CD4-positive, alpha-beta memory T cell (primary cell): ENCODE results near the gene KRT9. TPM values are rescaled to one million over a fixed set of nuclear protein-coding genes. Genes with fewer than 3 reads are reported as not detected.
"Not testable (repeated sequence)": the region's sequence is repeated elsewhere in the genome, so short reads cannot be mapped to it uniquely, and the experiment has no call there.

ENCODE experiments used
- CTCF ChIA-PET: fragments of 350-600 bp; sonication (Branson Sonifier 250); formaldehyde crosslinking; loops from one replicate; lab custom pipeline; 2021; ENCODE audit warnings: inconsistent platforms; ENCODE audit not compliant: partially characterized antibody; lab: Charles Lee
- POLR2A ChIA-PET: fragments of 350-600 bp; sonication (Branson Sonifier 250); formaldehyde crosslinking; loops from one replicate; lab custom pipeline; 2021; ENCODE audit not compliant: partially characterized antibody; lab: Charles Lee
- DNase-seq, 5 donors: peaks; one replicate each; pipeline versions ENCODE4 v3.0.0 to v3.0.0-alpha.2; 2020 to 2022; ENCODE audit warnings: mixed read lengths in 1 of 5
- H3K27ac ChIP-seq: one replicate; pipeline ENCODE4 v1.7.0; 2013; ENCODE audit warnings: low read depth, low read length
- H3K27me3 ChIP-seq: 2 replicates; pipeline ENCODE4 v1.7.0; 2013; ENCODE audit warnings: mild to moderate bottlenecking, low read length, moderate library complexity; ENCODE audit not compliant: insufficient read depth
- H3K36me3 ChIP-seq: 2 replicates; pipeline ENCODE4 v1.7.0; 2013; ENCODE audit warnings: mild to moderate bottlenecking, low read length, moderate library complexity; ENCODE audit not compliant: insufficient read depth
- H3K4me1 ChIP-seq: 2 replicates; pipeline ENCODE4 v1.7.0; 2013; ENCODE audit warnings: mild to moderate bottlenecking, low read length, moderate library complexity; ENCODE audit not compliant: insufficient read depth
- H3K4me3 ChIP-seq, 2 donors: one replicate each; pipeline ENCODE4 v1.7.0; 2013; ENCODE audit warnings: low read length in 2 of 2, mild to moderate bottlenecking in 1 of 2
- H3K9me3 ChIP-seq, 2 donors: one replicate each; pipeline ENCODE4 v1.7.0; 2013; ENCODE audit warnings: low read length in 2 of 2, control low read depth in 1 of 2; ENCODE audit not compliant: control insufficient read depth in 1 of 2
- H3K27ac Mint-ChIP-seq, 7 donors: one replicate each; pipeline ENCODE4 v1.8.0; 2020 to 2021; ENCODE audit warnings: mixed read lengths in 7 of 7, mild to moderate bottlenecking in 6 of 7, inconsistent platforms in 3 of 7, moderate library complexity in 3 of 7
- H3K27me3 Mint-ChIP-seq, 2 donors: one replicate each; pipeline ENCODE4 v1.8.0; 2020 to 2021; ENCODE audit warnings: mixed read lengths in 2 of 2
- H3K36me3 Mint-ChIP-seq, 2 donors: one replicate each; pipeline ENCODE4 v1.8.0; 2020 to 2021; ENCODE audit warnings: mixed read lengths in 2 of 2, inconsistent platforms in 1 of 2, mild to moderate bottlenecking in 1 of 2
- H3K4me1 Mint-ChIP-seq, 4 donors: one replicate each; pipeline ENCODE4 v1.8.0; 2020 to 2021; ENCODE audit warnings: mixed read lengths in 4 of 4, mild to moderate bottlenecking in 1 of 4
- H3K4me3 Mint-ChIP-seq, 8 donors: one replicate each; pipeline ENCODE4 v1.8.0; 2020 to 2021; ENCODE audit warnings: mixed read lengths in 8 of 8, mild to moderate bottlenecking in 7 of 8, moderate library complexity in 6 of 8, inconsistent platforms in 3 of 8
- H3K9me3 Mint-ChIP-seq, 8 donors: one replicate each; pipeline ENCODE4 v1.8.0; 2020 to 2021; ENCODE audit warnings: mixed read lengths in 8 of 8, mild to moderate bottlenecking in 5 of 8, inconsistent platforms in 3 of 8, moderate library complexity in 1 of 8
- intact Hi-C: fragments of 100-400 bp; cut with micrococcal nuclease; formaldehyde crosslinking; loops from one replicate; pipeline ENCODE4 v1.15.1; 2023
- polyA plus RNA-seq, 2 donors: library from polyadenylated mRNA; unstranded; fragments of 300-500 nt; fragmentation: Illumina TruSeq; gene quantifications; one replicate each; pipeline ENCODE4 v1.2.3, GENCODE V29; 2021
- total RNA-seq, 2 experiments: library from RNA; stranded (reverse); gene quantifications; one replicate each; pipeline ENCODE4 v1.2.3, GENCODE V29; 2021

The KRT9 gene
- total and polyA plus RNA-seq, 4 experiments from 2014 or later: not detected

- Mint-ChIP-seq H3K27me3 (peaks cover 3 to 11% of the 10 kb centered on the region in 2 donors), H3K36me3 (no peaks in the 10 kb centered on the region), H3K27ac (no peak overlapping the region), H3K4me3 (no peak overlapping the region), H3K9me3 (no peaks in the 10 kb centered on the region), H3K4me1 (no peaks in the 10 kb centered on the region)
- Histone ChIP-seq H3K4me3 (no peak overlapping the region), H3K27me3 (no peaks in the 10 kb centered on the region), H3K4me1 (no peaks in the 10 kb centered on the region), H3K36me3 (no peaks in the 10 kb centered on the region), H3K27ac (no peak overlapping the region), H3K9me3 (no peaks in the 10 kb centered on the region)
- DNase-seq: no peak
- POLR2A ChIA-PET: no interaction called here
- CTCF ChIA-PET: no interaction called here
- intact Hi-C loops: no loop called here
Observed at GRCh38 chr17:41618341-41619035, 46.6 kb upstream of the KRT9 start.

- POLR2A ChIA-PET: no interaction called here
- no peaks in the 10 kb centered on the region for H3K9me3 Mint-ChIP-seq
- no peaks in the 10 kb centered on the region for H3K36me3 Mint-ChIP-seq
- Histone ChIP-seq H3K27ac (no peak overlapping the region), H3K9me3 (no peaks in the 10 kb centered on the region), H3K4me3 (no peak overlapping the region), H3K4me1 (no peaks in the 10 kb centered on the region), H3K36me3 (no peaks in the 10 kb centered on the region), H3K27me3 (no peaks in the 10 kb centered on the region)
- intact Hi-C loops: no loop called here
- H3K4me3 Mint-ChIP-seq: no peak overlapping the region
- H3K27me3 Mint-ChIP-seq: peaks cover 3 to 11% of the 10 kb centered on the region in 2 donors
- no peaks in the 10 kb centered on the region for H3K4me1 Mint-ChIP-seq
- DNase-seq: no peak
- CTCF ChIA-PET: no interaction called here
- H3K27ac Mint-ChIP-seq: no peak overlapping the region
Observed at GRCh38 chr17:41617698-41618097, 45.8 kb upstream of the KRT9 start.

GRCh38 chr17:41617136-41617535 is 45.3 kb upstream of the KRT9 start:
- ChIA-PET CTCF (no interaction called here), POLR2A (no interaction called here)
- no peaks in the 10 kb centered on the region for H3K27me3 ChIP-seq
- no peaks in the 10 kb centered on the region for H3K4me1 ChIP-seq
- Mint-ChIP-seq H3K27me3 (peaks cover 3 to 12% of the 10 kb centered on the region in 2 donors), H3K4me1 (no peaks in the 10 kb centered on the region), H3K9me3 (no peaks in the 10 kb centered on the region), H3K4me3 (no peak overlapping the region), H3K36me3 (no peaks in the 10 kb centered on the region), H3K27ac (no peak overlapping the region)
- H3K36me3 ChIP-seq: no peaks in the 10 kb centered on the region
- no peak overlapping the region for H3K27ac ChIP-seq
- intact Hi-C loops: no loop called here
- no peak overlapping the region for H3K4me3 ChIP-seq
- DNase-seq: no peak
- H3K9me3 ChIP-seq: no peaks in the 10 kb centered on the region

- H3K4me1 ChIP-seq, H3K27ac Mint-ChIP-seq, CTCF ChIA-PET, DNase-seq, H3K27me3 ChIP-seq, H3K4me1 Mint-ChIP-seq, H3K4me3 Mint-ChIP-seq, H3K9me3 Mint-ChIP-seq, intact Hi-C loops, H3K4me3 ChIP-seq, H3K27ac ChIP-seq, H3K36me3 ChIP-seq, H3K36me3 Mint-ChIP-seq, H3K9me3 ChIP-seq, POLR2A ChIA-PET: not testable (repeated sequence)
- peaks cover 3 to 13% of the 10 kb centered on the region in 2 donors for H3K27me3 Mint-ChIP-seq
Observed at GRCh38 chr17:41616486-41616885, 44.6 kb upstream of the KRT9 start.

- Mint-ChIP-seq H3K36me3 (no peaks in the 10 kb centered on the region), H3K27ac (no peak overlapping the region), H3K9me3 (no peaks in the 10 kb centered on the region), H3K4me3 (no peak overlapping the region), H3K27me3 (peaks cover 3 to 15% of the 10 kb centered on the region in 2 donors), H3K4me1 (no peaks in the 10 kb centered on the region)
- Histone ChIP-seq H3K4me1 (no peaks in the 10 kb centered on the region), H3K27me3 (no peaks in the 10 kb centered on the region), H3K9me3 (no peaks in the 10 kb centered on the region), H3K36me3 (no peaks in the 10 kb centered on the region), H3K4me3 (no peak overlapping the region), H3K27ac (no peak overlapping the region)
- CTCF ChIA-PET: no interaction called here
- intact Hi-C loops: no loop called here
- POLR2A ChIA-PET: no interaction called here
- DNase-seq: no peak
Observed at GRCh38 chr17:41615454-41615853, 43.6 kb upstream of the KRT9 start.

GRCh38 chr17:41614767-41615166 is 42.9 kb upstream of the KRT9 start:
- H3K4me1 Mint-ChIP-seq, H3K4me3 Mint-ChIP-seq, H3K4me3 ChIP-seq, H3K36me3 Mint-ChIP-seq, H3K9me3 Mint-ChIP-seq, intact Hi-C loops, H3K27me3 ChIP-seq, H3K4me1 ChIP-seq, POLR2A ChIA-PET, H3K27ac Mint-ChIP-seq, CTCF ChIA-PET, H3K36me3 ChIP-seq, H3K9me3 ChIP-seq, DNase-seq, H3K27ac ChIP-seq: not testable (repeated sequence)
- H3K27me3 Mint-ChIP-seq: peaks cover 3 to 11% of the 10 kb centered on the region in 2 donors

GRCh38 chr17:41614098-41614497 is 42.2 kb upstream of the KRT9 start:
- Histone ChIP-seq H3K4me1 (no peaks in the 10 kb centered on the region), H3K36me3 (no peaks in the 10 kb centered on the region), H3K4me3 (no peak overlapping the region), H3K27ac (no peak overlapping the region), H3K27me3 (no peaks in the 10 kb centered on the region), H3K9me3 (no peaks in the 10 kb centered on the region)
- no peaks in the 10 kb centered on the region for H3K9me3 Mint-ChIP-seq
- ChIA-PET CTCF (interaction anchor here (1.3 kb wide), 1 partner anchor 35 kb away, joined by 3 read pairs; no protein-coding TSS in a partner anchor), POLR2A (no interaction called here)
- H3K4me3 Mint-ChIP-seq: no peak overlapping the region
- no peaks in the 10 kb centered on the region for H3K36me3 Mint-ChIP-seq
- no peaks in the 10 kb centered on the region for H3K4me1 Mint-ChIP-seq
- H3K27me3 Mint-ChIP-seq: peaks cover 3 to 13% of the 10 kb centered on the region in 2 donors
- DNase-seq: no peak
- no peak overlapping the region for H3K27ac Mint-ChIP-seq
- intact Hi-C loops: no loop called here
